ENCODE measurements around the gene MASP2.
"Not testable (repeated sequence)": the region's sequence is repeated elsewhere in the genome, so short reads cannot be mapped to it uniquely, and the experiment has no call there.

DNA sequence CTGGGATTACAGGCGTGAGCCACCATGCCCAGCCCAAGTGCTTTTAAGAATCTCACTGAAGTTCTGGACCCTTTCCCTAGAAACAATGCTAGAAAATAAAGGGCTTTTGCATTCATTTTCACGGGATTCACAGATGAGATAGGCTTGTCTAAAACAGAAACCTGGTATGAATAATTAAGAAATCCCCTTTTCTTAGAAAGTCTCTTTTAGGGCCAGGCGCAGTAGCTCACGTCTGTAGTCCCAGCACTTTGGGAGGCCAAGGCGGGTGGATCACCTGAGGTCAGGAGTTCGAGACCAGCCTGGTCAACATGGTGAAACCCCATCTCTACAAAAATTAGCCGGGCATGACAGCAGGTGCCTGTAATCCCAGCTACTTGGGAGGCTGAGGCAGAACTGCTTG is 26.4 kb upstream of the MASP2 start:
- not testable (repeated sequence) for TF ChIP-seq CTCF (IDR thresholded peaks at IDR 0.05); ZFX (IDR thresholded peaks at IDR 0.05; ENCODE audit: borderline replicate concordance)
